ENCODE results near the gene PGAM1.

DNA sequence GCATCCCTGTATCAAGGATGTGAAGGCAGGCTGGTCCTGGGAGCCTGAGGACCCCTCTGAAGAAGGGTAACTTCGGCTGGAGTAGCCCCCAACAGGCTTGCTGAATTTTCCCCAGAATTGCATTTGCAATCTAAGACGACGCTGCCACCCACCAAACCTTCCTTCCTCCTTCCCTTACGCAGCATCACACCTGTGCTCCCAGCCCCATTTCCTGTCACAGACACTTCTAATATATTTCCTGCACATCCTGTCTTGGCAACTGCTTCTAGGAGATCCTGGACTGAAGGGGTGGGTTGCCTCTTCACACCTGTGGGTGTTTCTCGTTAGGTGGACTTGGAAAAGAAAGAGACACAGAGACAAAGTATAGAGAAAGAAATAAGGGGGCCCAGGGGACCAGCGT is 9.4 kb upstream of the PGAM1 start:
- TF ChIP-seq, protein P1, sequence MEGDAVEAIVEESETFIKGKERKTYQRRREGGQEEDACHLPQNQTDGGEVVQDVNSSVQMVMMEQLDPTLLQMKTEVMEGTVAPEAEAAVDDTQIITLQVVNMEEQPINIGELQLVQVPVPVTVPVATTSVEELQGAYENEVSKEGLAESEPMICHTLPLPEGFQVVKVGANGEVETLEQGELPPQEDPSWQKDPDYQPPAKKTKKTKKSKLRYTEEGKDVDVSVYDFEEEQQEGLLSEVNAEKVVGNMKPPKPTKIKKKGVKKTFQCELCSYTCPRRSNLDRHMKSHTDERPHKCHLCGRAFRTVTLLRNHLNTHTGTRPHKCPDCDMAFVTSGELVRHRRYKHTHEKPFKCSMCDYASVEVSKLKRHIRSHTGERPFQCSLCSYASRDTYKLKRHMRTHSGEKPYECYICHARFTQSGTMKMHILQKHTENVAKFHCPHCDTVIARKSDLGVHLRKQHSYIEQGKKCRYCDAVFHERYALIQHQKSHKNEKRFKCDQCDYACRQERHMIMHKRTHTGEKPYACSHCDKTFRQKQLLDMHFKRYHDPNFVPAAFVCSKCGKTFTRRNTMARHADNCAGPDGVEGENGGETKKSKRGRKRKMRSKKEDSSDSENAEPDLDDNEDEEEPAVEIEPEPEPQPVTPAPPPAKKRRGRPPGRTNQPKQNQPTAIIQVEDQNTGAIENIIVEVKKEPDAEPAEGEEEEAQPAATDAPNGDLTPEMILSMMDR (IDR thresholded peaks at IDR 0.05; ENCODE audit: low read length), result no peak
- TF ChIP-seq EZH2 (optimal IDR thresholded peaks at IDR 0.05; ENCODE audit: low read depth, low read length) (no peak), EZH2phosphoT487 (IDR thresholded peaks at IDR 0.05; ENCODE audit: low read length) (no peak)
